GM19395 (cell line): ENCODE data around the gene ACAT2.
"Not testable (repeated sequence)": the region's sequence is repeated elsewhere in the genome, so short reads cannot be mapped to it uniquely, and the experiment has no call there.

Source experiments
- ATAC-seq: cut with Tn5 transposase; IDR thresholded peaks from one replicate; pipeline ENCODE4 v1.9.1; 2021; ENCODE audit warnings: mild to moderate bottlenecking, moderate library complexity; ENCODE audit not compliant: unreplicated experiment

The ACAT2 gene

GRCh38 chr6:159762681-159763293 is 942 bp downstream of the ACAT2 start:
- ATAC-seq: peak; percentile 21

- no peak for ATAC-seq
Observed at GRCh38 chr6:159766906-159767305, 5.1 kb downstream of the ACAT2 start.

- ATAC-seq: no peak
Observed at GRCh38 chr6:159769470-159769869, 7.6 kb downstream of the ACAT2 start.

- ATAC-seq: no peak
Observed at GRCh38 chr6:159772196-159772595, 10.4 kb downstream of the ACAT2 start.

GRCh38 chr6:159777240-159777904 is 15.5 kb downstream of the ACAT2 start:
- ATAC-seq: no peak

GRCh38 chr6:159778131-159778530 is 16.3 kb downstream of the ACAT2 start:
- no peak for ATAC-seq

- ATAC-seq: no peak
Observed at GRCh38 chr6:159778542-159779103, 16.8 kb downstream of the ACAT2 start.

- no peak for ATAC-seq
Observed at GRCh38 chr6:159788276-159788675, 26.4 kb downstream of the ACAT2 start.

GRCh38 chr6:159788753-159789376 is 27.0 kb downstream of the ACAT2 start:
- ATAC-seq: peak; percentile 8

GRCh38 chr6:159789377-159790148 is 27.7 kb downstream of the ACAT2 start, which contains the start of gene TCP1:
TCP1 (minus strand) TSS chr6:159789602; CDS start chr6:159789468, 134 bp downstream.
- peak; percentile 78 for ATAC-seq

GRCh38 chr6:159790149-159790955 is 28.5 kb downstream of the ACAT2 start, which contains the start of gene MRPL18:
MRPL18 (plus strand) TSS chr6:159790467; CDS start chr6:159790588, 121 bp downstream.
- peak; percentile 87 for ATAC-seq

- no peak for ATAC-seq
Observed at GRCh38 chr6:159790956-159791598, 29.2 kb downstream of the ACAT2 start.

- not testable (repeated sequence) for ATAC-seq
Observed at GRCh38 chr6:159794976-159795375, 33.1 kb downstream of the ACAT2 start.

- ATAC-seq: no peak
Observed at GRCh38 chr6:159797554-159797953, 35.7 kb downstream of the ACAT2 start.

GRCh38 chr6:159800141-159800865 is 38.5 kb downstream of the ACAT2 start, which contains the start of gene PNLDC1:
PNLDC1 (plus strand) TSS chr6:159800276; CDS start chr6:159800308, 32 bp downstream.
- no peak for ATAC-seq

- no peak for ATAC-seq
Observed at GRCh38 chr6:159801935-159802334, 40.1 kb downstream of the ACAT2 start.

GRCh38 chr6:159804504-159804903 is 42.7 kb downstream of the ACAT2 start:
- no peak for ATAC-seq

GRCh38 chr6:159805440-159806020 is 43.7 kb downstream of the ACAT2 start:
- no peak for ATAC-seq
